NCI-H345 (cell line): ENCODE measurements around the gene RIIAD1.
A peak's percentile ranks its signal among the peaks of the same experiment; 100 is the strongest.
"Not testable (repeated sequence)": the region's sequence is repeated elsewhere in the genome, so short reads cannot be mapped to it uniquely, and the experiment has no call there.

ENCODE experiments used
- DNase-seq: peaks from one replicate; lab custom pipeline; 2025; lab: John Stamatoyannopoulos, UW

Gene RIIAD1

GRCh38 chr1:151737026-151737425 is 15.7 kb downstream of the RIIAD1 start:
- DNase-seq, result no peak

- DNase-seq, result no peak
These were observed 16.2 kb downstream of the RIIAD1 start for GRCh38 chr1:151737479-151737878.

- DNase-seq, result no peak
These were observed 18.5 kb downstream of the RIIAD1 start for GRCh38 chr1:151739590-151740355.

GRCh38 chr1:151741516-151741915 is 20.2 kb downstream of the RIIAD1 start:
- no peak for DNase-seq

- no peak for DNase-seq
These were observed 35.0 kb downstream of the RIIAD1 start for GRCh38 chr1:151756291-151756690.

- no peak for DNase-seq
These were observed 37.9 kb downstream of the RIIAD1 start for GRCh38 chr1:151759241-151759640.

GRCh38 chr1:151760597-151761385 is 39.5 kb downstream of the RIIAD1 start:
- DNase-seq, result no peak

- DNase-seq, result peak; percentile 91
These were observed 41.9 kb downstream of the RIIAD1 start, which contains the start of gene MRPL9 for GRCh38 chr1:151762941-151763921. Gene MRPL9 (minus strand): TSS chr1:151763496. CDS start chr1:151763479, 17 bp downstream.

- no peak for DNase-seq
These were observed 42.7 kb downstream of the RIIAD1 start for GRCh38 chr1:151763990-151764389.

- DNase-seq, result not testable (repeated sequence)
These were observed 47.2 kb downstream of the RIIAD1 start for GRCh38 chr1:151768351-151769066.

GRCh38 chr1:151769270-151769669 is 47.9 kb downstream of the RIIAD1 start:
- not testable (repeated sequence) for DNase-seq

GRCh38 chr1:151773702-151774101 is 52.4 kb downstream of the RIIAD1 start:
- DNase-seq, result no peak

- DNase-seq, result no peak
These were observed 53.1 kb downstream of the RIIAD1 start for GRCh38 chr1:151774256-151774922.

GRCh38 chr1:151775894-151776664 is 54.8 kb downstream of the RIIAD1 start:
- DNase-seq, result no peak

GRCh38 chr1:151776665-151777062 is 55.3 kb downstream of the RIIAD1 start:
- DNase-seq, result no peak

GRCh38 chr1:151777317-151777716 is 56.0 kb downstream of the RIIAD1 start:
- no peak for DNase-seq
